Body of pancreas (tissue), 4 donors: ENCODE data around the gene SNTG2. TPM values are rescaled to one million over a fixed set of nuclear protein-coding genes. Genes with fewer than 3 reads are reported as not detected.

Experiments
- ATAC-seq: fragments of 150-250 bp; one replicate; pipeline ENCODE4 v1.9.1; 2016
- DNase-seq, 4 donors: peaks; one replicate each; pipeline ENCODE4 v3.0.0-alpha.2; 2019
- H3K27ac ChIP-seq, 4 donors: fragments of 200-600 bp; sonication (generic); 1 replicate in 3 of 4; 2 replicates in 1 of 4; pipeline versions ENCODE4 v1.5.1 to v1.6.1; 2016 to 2019; ENCODE audit warnings: mild to moderate bottlenecking in 1 of 4, mixed read lengths in 1 of 4, moderate library complexity in 1 of 4
- H3K27me3 ChIP-seq, 2 donors: fragments of 200-600 bp; sonication (generic); one replicate each; pipeline ENCODE4 v1.6.0; 2016; ENCODE audit warnings: mild to moderate bottlenecking in 1 of 2
- H3K36me3 ChIP-seq, 2 donors: fragments of 200-600 bp; sonication (generic); replicated peaks in 1 of 2; 2 replicates each; pipeline ENCODE4 v1.5.1; 2016; ENCODE audit warnings: low read depth in 2 of 2; ENCODE audit not compliant: insufficient read depth in 1 of 2
- H3K4me1 ChIP-seq: fragments of 200-600 bp; sonication (generic); one replicate; pipeline ENCODE4 v1.6.0; 2016
- H3K4me3 ChIP-seq, 2 donors: fragments of 200-600 bp; sonication (generic); 1 replicate in 1 of 2; 2 replicates in 1 of 2; pipeline ENCODE4 v1.5.1; 2016 to 2019
- H3K9me3 ChIP-seq, 3 donors: fragments of 200-600 bp; sonication (generic); 1 replicate in 2 of 3; 2 replicates in 1 of 3; pipeline ENCODE4 v1.5.1; 2016
- POLR2A ChIP-seq, 3 donors: fragments of 450-650 bp; IDR thresholded peaks; one replicate each; pipeline ENCODE4 v1.6.1; 2016; ENCODE audit warnings: antibody characterized with exemption in 3 of 3, mild to moderate bottlenecking in 2 of 3
- WGBS, 2 donors: methylation state at CpG; one replicate each; pipeline ENCODE4 v1.1.5; 2017; 5-methylcytosine and 5-hydroxymethylcytosine counted together
- intact Hi-C: fragments of 100-400 bp; cut with DNase I; formaldehyde crosslinking; loops from one replicate; pipeline ENCODE4 v1.15.1; 2023
- total RNA-seq, 2 donors: library from RNA; depleted of rRNA; stranded (reverse); fragments of >200 nt; gene quantifications; one replicate each; pipeline ENCODE4 v1.1.0, GENCODE V29; 2016
- TF ChIP-seq, protein P1 (sequence below), 7 experiments: fragments of 450-650 bp in 4 of 7; fragments of 200-600 bp in 3 of 7; sonication (generic) in 3 of 7; IDR thresholded peaks; one replicate each; pipeline ENCODE4 v1.5.1; 2016 to 2019; ENCODE audit warnings: antibody characterized with exemption in 7 of 7

SNTG2 gene
- total RNA-seq, 2 donors from 2014 or later = 11.9 to 18.7 TPM

DNA sequence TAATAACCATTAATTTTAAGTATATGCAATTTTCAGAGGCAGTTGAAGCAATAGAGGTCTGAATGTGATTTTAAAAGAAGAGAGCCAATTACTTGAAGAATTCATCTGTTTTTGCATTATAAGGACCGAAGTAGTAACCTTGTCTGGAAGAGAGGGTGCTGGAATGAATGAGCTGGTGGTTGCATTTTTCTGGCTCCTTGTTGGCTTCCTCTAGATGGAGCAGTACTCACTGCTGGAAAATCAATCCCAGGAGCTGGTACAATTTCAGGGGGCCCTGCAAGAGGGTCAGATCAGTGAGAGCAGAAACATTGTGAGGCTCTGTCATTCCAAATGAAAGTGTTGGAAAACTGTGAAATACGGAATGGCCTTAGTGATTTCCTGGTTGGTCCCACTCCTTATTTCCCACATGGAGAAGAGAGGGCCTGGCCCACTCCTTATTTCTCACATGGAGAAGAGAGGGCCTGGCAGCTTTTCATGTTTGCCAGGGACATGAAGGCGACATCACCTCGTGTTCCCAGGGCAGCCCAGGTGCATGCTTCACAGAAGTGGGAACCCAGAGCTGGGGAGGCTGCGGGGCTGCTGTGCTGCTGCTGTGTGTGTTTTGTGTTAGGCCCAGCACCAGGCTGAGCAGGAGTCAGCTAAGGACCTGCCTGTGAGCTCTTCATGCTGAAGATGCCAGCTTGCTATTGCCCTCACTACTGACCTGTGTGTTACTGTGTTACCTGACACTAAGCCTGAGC, 197.4 kb downstream of the SNTG2 start:
- no peaks in the 10 kb centered on the region for H3K9me3 ChIP-seq
- DNase-seq (peak in 2 of 4 donors; percentile 35 to 41), ATAC-seq (no peak)
- no peaks in the 10 kb centered on the region for H3K4me1 ChIP-seq
- intact Hi-C loops = no loop called here
- H3K27ac ChIP-seq = no peak overlapping the region
- no peak overlapping the region for H3K4me3 ChIP-seq
- no peaks in the 10 kb centered on the region for H3K36me3 ChIP-seq
- WGBS, 2 donors = 47% methylated on average over 4 to 5 of the region's 5 CpGs
- H3K27me3 ChIP-seq = no peaks in the 10 kb centered on the region
- TF ChIP-seq, protein P1, sequence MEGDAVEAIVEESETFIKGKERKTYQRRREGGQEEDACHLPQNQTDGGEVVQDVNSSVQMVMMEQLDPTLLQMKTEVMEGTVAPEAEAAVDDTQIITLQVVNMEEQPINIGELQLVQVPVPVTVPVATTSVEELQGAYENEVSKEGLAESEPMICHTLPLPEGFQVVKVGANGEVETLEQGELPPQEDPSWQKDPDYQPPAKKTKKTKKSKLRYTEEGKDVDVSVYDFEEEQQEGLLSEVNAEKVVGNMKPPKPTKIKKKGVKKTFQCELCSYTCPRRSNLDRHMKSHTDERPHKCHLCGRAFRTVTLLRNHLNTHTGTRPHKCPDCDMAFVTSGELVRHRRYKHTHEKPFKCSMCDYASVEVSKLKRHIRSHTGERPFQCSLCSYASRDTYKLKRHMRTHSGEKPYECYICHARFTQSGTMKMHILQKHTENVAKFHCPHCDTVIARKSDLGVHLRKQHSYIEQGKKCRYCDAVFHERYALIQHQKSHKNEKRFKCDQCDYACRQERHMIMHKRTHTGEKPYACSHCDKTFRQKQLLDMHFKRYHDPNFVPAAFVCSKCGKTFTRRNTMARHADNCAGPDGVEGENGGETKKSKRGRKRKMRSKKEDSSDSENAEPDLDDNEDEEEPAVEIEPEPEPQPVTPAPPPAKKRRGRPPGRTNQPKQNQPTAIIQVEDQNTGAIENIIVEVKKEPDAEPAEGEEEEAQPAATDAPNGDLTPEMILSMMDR (IDR thresholded peaks at IDR 0.05) = no peak
- TF ChIP-seq POLR2A (IDR thresholded peaks at IDR 0.05) = no peak

DNA sequence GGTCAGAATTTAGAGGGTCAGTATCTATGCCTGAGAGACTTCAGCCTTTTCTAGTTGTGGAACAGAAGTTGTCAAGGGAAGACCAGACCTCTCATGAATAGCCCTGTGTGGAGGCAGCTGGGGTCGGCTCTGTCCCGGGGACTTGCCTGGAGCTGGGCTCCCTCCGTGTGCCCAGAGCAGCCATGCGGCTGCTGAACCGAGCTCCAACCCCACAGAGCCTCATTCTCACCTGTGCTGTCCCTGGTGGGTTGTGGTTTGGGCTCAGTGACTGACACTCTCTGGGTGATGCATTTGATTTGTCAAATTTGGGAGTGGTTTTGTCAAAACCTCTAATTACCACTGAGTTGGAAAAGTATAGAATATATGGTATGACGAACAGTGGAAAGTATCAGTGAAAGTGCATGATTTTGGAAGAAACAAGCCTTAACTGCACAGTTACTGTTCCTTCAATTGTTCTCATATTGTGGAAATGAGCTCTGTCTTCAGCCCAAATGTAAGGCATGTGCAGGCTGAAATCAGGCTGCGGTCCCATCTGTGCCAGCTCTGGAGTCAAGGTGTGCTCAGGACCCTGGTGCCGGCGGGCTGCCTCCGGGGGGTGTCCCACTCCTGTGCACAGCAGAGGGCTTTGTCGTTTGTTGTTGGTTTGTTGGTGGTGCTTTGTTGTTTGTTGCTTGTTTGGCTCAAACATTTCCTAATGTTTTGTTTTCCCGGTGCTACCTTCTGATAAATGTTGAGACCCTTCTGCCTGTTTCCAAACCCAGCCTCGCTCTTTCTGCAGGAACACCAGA, 200.3 kb downstream of the SNTG2 start:
- no peak for DNase-seq
- ATAC-seq = no peak
- Histone ChIP-seq H3K9me3 (no peaks in the 10 kb centered on the region), H3K4me3 (no peak overlapping the region), H3K4me1 (no peaks in the 10 kb centered on the region), H3K36me3 (no peaks in the 10 kb centered on the region), H3K27ac (no peak overlapping the region), H3K27me3 (no peaks in the 10 kb centered on the region)
- intact Hi-C loops = no loop called here
- TF ChIP-seq POLR2A (IDR thresholded peaks at IDR 0.05) = no peak
- TF ChIP-seq, protein P1 (IDR thresholded peaks at IDR 0.05) = no peak
- 51 to 52% methylated on average over 12 to 13 of the region's 13 CpGs for WGBS, 2 donors

DNA sequence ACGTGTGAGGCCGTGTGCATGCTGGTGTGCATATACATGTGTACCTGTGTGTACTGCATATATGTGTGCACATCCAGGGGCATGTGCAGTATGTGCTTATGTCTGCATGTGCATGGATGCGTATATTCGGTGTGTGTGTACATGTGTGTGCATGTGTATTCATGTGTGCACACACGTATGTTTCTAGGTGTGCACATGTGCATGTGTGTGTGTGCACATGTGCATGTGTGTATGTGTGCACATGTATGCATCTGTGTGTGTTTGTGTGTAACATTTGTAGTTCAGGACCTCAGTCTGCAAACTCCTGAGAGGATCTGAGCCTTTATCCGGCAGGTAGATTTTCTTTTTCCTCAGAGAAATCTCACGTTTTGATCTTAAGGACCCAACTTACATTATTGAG, 201.7 kb downstream of the SNTG2 start:
- no peak overlapping the region for H3K4me3 ChIP-seq
- intact Hi-C loops = no loop called here
- H3K9me3 ChIP-seq = no peaks in the 10 kb centered on the region
- no peaks in the 10 kb centered on the region for H3K4me1 ChIP-seq
- H3K27me3 ChIP-seq = no peaks in the 10 kb centered on the region
- 70 to 78% methylated on average over 7 of the region's 7 CpGs for WGBS, 2 donors
- ATAC-seq (no peak), DNase-seq (no peak)
- TF ChIP-seq, protein P1 (IDR thresholded peaks at IDR 0.05) = no peak
- TF ChIP-seq POLR2A (IDR thresholded peaks at IDR 0.05) = no peak
- H3K27ac ChIP-seq = no peak overlapping the region
- no peaks in the 10 kb centered on the region for H3K36me3 ChIP-seq

DNA sequence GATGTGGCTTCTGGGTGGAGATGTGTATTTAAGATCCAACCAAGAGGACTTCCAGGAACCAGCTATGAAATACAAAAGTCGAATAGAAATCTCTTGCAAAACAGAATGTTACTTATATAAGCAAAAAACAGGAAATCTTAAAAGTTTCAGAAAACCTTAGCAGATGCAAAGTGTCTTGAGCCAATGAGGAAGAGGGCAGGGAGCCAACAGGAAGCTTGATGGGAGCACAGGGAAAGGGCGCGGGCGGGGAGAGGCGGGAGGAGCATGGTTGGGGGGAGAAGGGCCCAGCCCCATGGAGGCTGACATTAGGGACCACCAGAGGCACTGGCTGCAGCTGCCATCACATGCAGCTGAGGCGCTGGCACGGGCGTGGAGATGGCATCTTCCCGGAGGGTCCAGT, 203.3 kb downstream of the SNTG2 start:
- ATAC-seq = no peak
- H3K9me3 ChIP-seq = no peaks in the 10 kb centered on the region
- 45 to 65% methylated on average over 8 to 9 of the region's 9 CpGs for WGBS, 2 donors
- H3K27ac ChIP-seq = no peak overlapping the region
- peak in 1 of 4 donors; percentile 47 for DNase-seq
- TF ChIP-seq, protein P1 (IDR thresholded peaks at IDR 0.05) = no peak
- TF ChIP-seq POLR2A (IDR thresholded peaks at IDR 0.05) = no peak
- intact Hi-C loops = no loop called here
- H3K4me3 ChIP-seq = no peak overlapping the region
- H3K36me3 ChIP-seq = no peaks in the 10 kb centered on the region
- H3K27me3 ChIP-seq = no peaks in the 10 kb centered on the region
- no peaks in the 10 kb centered on the region for H3K4me1 ChIP-seq
